Measurements from ENCODE around the gene PATE1.

GRCh38 chr11:125750629-125751028 is 4.5 kb downstream of the PATE1 start:
- TF ChIP-seq CTCF (IDR thresholded peaks at IDR 0.05; ENCODE audit: poor library complexity) (no peak), EZH2 (IDR thresholded peaks at IDR 0.05; ENCODE audit: borderline replicate concordance) (no peak)
